Activated naive CD4-positive, alpha-beta T cell treated with anti-CD3 and anti-CD28 coated beads for 36 hours (primary cell): ENCODE data around the gene IFNL3. TPM values are rescaled to one million over a fixed set of nuclear protein-coding genes. Genes with fewer than 3 reads are reported as not detected.

Source experiments
- CTCF ChIA-PET: fragments of 350-600 bp; sonication (Branson Sonifier 250); formaldehyde crosslinking; loops from one replicate; lab custom pipeline; 2021; ENCODE audit warnings: antibody characterized with exemption; lab: Charles Lee
- DNase-seq: peaks from one replicate; pipeline ENCODE4 v3.0.0-alpha.2; 2020
- H3K27ac Mint-ChIP-seq: one replicate; pipeline ENCODE4 v1.8.0; 2021; ENCODE audit warnings: mild to moderate bottlenecking, mixed read lengths
- H3K27me3 Mint-ChIP-seq: one replicate; pipeline ENCODE4 v1.8.0; 2021; ENCODE audit warnings: low read depth, mixed read lengths
- H3K36me3 Mint-ChIP-seq: one replicate; pipeline ENCODE4 v1.8.0; 2021; ENCODE audit warnings: low read depth, mixed read lengths
- H3K4me1 Mint-ChIP-seq: one replicate; pipeline ENCODE4 v1.8.0; 2021; ENCODE audit warnings: low read depth, mixed read lengths
- H3K4me3 Mint-ChIP-seq: one replicate; pipeline ENCODE4 v1.8.0; 2021; ENCODE audit warnings: mild to moderate bottlenecking, moderate library complexity, mixed read lengths
- H3K9me3 Mint-ChIP-seq: one replicate; pipeline ENCODE4 v1.8.0; 2021; ENCODE audit warnings: mixed read lengths
- intact Hi-C: fragments of 100-400 bp; cut with micrococcal nuclease; formaldehyde crosslinking; loops from one replicate; pipeline ENCODE4 v1.15.1; 2023
- total RNA-seq, 2 experiments: library from RNA; stranded (reverse); gene quantifications; one replicate each; pipeline ENCODE4 v1.2.3, GENCODE V29; 2021

Gene IFNL3
- total RNA-seq, 2 experiments from 2014 or later, result 1.2 to 1.3 TPM

DNA sequence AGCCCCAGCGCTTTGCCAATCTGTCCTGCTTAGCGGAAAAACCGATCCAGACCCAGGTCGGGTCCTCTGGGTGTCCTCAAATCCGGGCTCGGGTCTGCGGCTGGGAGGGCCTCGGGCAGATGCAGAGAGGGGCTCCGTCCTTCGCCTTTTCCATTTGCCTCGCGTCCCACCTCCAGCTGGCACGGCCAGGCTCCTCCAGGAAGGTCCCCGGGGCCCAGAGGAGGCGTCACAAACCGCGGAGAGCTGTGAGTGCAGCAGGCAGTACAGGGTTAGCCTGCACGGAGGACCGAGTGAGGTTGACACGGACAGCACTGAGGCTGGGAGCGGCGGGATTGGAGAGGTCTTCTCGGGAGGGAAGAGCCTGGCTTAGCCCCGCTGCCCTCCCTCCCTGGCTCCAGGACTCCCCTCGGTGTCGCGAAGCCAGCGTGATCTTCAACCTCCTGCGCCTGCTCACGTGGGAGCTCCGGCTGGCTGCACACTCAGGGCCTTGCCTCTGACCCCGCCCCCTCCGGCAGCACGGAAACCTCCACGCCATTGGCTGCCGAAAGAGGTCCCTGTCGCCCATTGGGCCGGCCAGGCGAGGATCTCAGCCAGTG is 20.6 kb upstream of the IFNL3 start:
- H3K36me3 Mint-ChIP-seq, result no peaks in the 10 kb centered on the region
- peaks cover 31% of the 10 kb centered on the region for H3K27me3 Mint-ChIP-seq
- CTCF ChIA-PET, result no interaction called here
- no peak overlapping the region for H3K27ac Mint-ChIP-seq
- no peak for DNase-seq
- H3K4me1 Mint-ChIP-seq, result peaks cover 13% of the 10 kb centered on the region
- intact Hi-C loops, result no loop called here
- no peak overlapping the region for H3K4me3 Mint-ChIP-seq
- H3K9me3 Mint-ChIP-seq, result no peaks in the 10 kb centered on the region

DNA sequence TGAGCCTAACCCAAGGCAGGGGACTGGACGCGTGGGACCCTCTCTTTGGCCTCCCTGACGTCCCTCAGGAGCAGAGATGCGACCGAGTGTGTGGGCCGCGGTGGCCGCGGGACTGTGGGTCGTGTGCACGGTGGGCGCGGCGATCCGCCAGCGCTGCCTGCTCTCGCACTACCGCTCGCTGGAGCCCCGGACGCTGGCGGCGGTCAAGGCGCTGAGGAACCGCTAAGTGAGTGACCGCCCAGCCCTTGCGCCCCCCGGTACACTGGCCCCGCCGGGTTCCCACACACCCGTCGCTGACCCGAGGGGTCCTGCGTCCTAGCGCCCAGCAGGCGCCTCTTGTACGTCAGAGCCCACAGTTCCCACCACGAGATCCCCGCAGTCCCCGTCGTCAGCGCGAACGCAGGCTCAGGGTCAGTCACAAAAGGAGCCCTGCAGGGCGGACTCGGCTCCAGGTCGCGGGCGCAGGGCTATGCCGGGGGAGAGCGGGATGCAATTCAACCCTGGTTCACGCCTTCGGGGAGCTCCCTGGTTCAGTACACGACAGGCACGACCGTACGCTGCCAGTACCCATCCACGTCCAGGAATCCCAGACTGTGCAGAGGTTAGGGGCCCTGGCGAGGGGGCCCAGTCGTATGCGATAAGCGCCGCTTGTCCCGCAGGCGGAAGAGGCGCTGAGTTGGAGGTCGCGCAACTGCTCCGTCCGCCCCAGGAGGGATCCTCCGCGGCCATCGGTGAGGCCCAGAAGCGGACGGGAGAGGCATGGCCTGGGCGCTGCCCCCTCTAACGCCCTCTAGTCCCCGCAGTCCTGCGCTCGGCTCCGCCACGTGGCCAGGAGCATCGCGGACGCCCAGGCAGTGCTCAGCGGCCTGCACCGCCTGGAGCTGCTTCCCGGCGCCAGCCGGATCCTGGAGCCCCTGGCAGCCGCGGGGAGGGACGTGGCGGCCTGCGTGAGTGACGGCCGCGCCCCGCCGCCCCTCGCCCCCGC is 19.8 kb upstream of the IFNL3 start:
- Mint-ChIP-seq H3K4me3 (no peak overlapping the region), H3K4me1 (peaks cover 13% of the 10 kb centered on the region), H3K36me3 (no peaks in the 10 kb centered on the region), H3K27me3 (peaks cover 29% of the 10 kb centered on the region), H3K9me3 (no peaks in the 10 kb centered on the region), H3K27ac (no peak overlapping the region)
- intact Hi-C loops, result no loop called here
- CTCF ChIA-PET, result no interaction called here
- DNase-seq, result no peak

DNA sequence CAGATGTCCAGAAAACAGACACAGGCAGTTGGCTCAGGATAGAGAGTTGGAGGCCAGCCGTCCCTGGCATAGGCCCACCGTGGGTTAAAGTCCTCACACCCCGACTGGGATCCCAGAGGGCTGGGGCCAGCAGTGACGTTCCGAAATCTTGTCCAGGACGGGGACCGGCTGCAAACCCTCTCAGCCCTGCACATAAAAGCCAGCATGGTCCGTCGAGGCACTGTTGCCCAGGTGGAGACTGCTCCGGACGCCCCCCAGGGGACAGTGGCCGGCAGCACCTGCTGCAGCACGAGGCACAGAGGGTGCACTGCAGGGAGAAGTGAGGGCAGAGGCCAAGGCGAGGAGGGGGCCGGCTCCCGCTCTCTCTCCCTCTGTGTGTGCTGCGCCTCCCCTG is 19.1 kb upstream of the IFNL3 start:
- H3K9me3 Mint-ChIP-seq, result no peaks in the 10 kb centered on the region
- intact Hi-C loops, result no loop called here

DNA sequence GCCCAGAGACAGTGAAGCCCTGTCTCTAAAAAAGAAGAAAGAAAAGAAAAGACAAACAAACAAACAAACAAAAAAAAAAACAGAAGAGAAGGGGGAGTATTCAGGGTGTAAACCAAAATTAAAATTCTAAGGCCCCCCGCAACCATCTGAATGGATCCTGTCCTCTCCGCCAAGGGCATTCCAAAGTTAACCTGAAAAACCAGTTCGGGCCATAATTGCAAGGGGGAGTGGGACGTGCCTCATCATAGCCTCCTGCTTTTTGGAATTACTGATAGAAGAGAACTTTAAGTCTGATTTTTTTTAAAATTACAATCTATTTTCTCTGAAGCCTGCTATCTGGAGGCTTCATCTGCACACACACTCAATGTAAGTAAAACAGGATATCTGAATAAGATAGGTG is 17.7 kb upstream of the IFNL3 start:
- no peak overlapping the region for H3K27ac Mint-ChIP-seq
- peaks cover 32% of the 10 kb centered on the region for H3K27me3 Mint-ChIP-seq
- H3K36me3 Mint-ChIP-seq, result no peaks in the 10 kb centered on the region
- no peak overlapping the region for H3K4me3 Mint-ChIP-seq
- no peaks in the 10 kb centered on the region for H3K9me3 Mint-ChIP-seq
- H3K4me1 Mint-ChIP-seq, result peaks cover 14% of the 10 kb centered on the region
- no peak for DNase-seq
- intact Hi-C loops, result no loop called here
- CTCF ChIA-PET, result interaction anchor here (0.6 kb wide), 1 partner anchor 1265 kb away, joined by 3 read pairs; no protein-coding TSS in a partner anchor

More for the DNA sequence above, 19.1 kb upstream of the IFNL3 start:
- Mint-ChIP-seq H3K4me3 (no peak overlapping the region), H3K36me3 (no peaks in the 10 kb centered on the region), H3K27me3 (peaks cover 29% of the 10 kb centered on the region), H3K27ac (no peak overlapping the region), H3K4me1 (peaks cover 13% of the 10 kb centered on the region)
- CTCF ChIA-PET, result no interaction called here
- no peak for DNase-seq

DNA sequence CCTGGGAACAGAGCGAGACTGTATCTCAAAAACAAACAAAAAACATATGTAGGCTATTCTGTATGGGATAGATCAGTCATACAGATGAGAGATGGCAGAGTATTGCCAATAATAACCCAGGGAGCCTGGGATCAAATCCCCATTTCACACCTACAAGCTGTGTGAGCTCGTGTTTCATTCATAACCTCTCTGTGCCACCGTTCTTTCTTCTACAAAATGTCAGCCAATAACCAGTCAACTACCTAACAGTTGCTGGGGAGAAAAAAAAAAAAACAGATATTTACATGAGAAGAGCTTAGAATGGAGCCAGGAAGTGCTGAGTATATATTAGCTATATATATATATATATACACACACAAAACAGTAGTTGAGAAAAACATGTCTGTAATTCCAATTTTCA is 16.9 kb upstream of the IFNL3 start:
- Mint-ChIP-seq H3K4me1 (peaks cover 14% of the 10 kb centered on the region), H3K9me3 (no peaks in the 10 kb centered on the region), H3K4me3 (no peak overlapping the region), H3K27ac (no peak overlapping the region), H3K36me3 (no peaks in the 10 kb centered on the region), H3K27me3 (peaks cover 35% of the 10 kb centered on the region)
- DNase-seq, result no peak
- CTCF ChIA-PET, result interaction anchor here (0.7 kb wide), 1 partner anchor 139 kb away, joined by 3 read pairs; no protein-coding TSS in a partner anchor
- intact Hi-C loops, result no loop called here

DNA sequence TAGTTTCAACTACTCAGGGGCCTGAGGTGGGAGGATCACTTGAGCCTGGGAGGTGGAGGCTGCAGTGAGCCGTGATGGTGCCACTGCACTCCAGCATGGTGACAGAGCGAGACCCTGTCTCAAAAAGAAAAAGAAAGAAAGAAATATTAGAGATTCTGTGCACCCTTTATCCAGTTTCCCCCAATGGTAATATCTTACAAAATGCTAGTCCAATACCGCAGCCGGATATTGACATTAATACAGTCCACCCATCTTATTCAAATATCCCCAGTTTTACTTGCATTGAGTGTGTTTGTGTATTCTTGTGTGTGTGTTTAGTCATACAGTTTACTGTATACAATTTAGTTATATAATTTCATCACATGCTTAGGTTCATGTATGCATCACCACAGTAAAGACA is 12.4 kb upstream of the IFNL3 start:
- intact Hi-C loops, result no loop called here
- H3K36me3 Mint-ChIP-seq, result no peaks in the 10 kb centered on the region
- H3K27me3 Mint-ChIP-seq, result peaks cover 7% of the 10 kb centered on the region
- CTCF ChIA-PET, result no interaction called here
- H3K9me3 Mint-ChIP-seq, result no peaks in the 10 kb centered on the region
- no peak overlapping the region for H3K4me3 Mint-ChIP-seq
- no peak for DNase-seq
- no peak overlapping the region for H3K27ac Mint-ChIP-seq
- H3K4me1 Mint-ChIP-seq, result peaks cover 2% of the 10 kb centered on the region

DNA sequence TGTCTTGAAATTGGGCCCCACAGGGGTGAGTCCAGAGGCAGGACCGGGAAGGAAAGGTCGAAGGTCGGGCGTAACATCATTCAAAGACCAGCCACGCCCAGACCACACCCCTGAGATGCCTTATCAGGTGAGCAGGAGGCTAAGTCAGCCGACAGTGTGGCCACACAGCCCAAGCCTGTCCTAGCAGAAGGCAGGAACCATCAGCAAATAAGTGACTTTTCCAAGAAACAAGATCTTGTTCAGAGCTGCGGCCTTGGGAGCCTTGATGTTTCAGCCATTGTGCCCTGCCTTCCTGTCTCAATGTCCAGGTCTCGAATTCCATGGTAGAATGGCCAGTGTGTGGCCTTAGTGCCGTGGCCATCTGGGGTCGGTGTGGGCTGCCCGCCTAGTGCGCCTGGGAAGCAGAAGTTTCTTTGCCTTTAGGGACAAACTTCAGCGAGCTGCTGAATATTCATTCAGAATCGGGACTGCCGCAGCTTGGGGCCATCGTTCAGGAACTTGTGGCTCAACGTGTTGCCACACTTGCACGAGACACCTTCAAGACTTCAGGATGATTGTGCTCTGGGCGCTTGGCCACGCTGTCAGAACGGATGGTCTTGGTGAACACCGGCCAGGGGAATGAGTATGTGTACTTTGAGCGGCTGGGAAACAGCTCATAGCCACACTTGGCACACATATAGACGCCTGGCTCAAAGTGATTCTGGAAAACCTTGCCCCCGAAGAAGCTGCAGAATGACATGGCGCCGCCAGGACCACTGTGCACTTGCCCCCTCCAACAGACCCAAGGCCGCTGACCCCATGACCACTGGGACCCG is 9.9 kb upstream of the IFNL3 start:
- peaks cover 5% of the 10 kb centered on the region for H3K27me3 Mint-ChIP-seq
- no peak overlapping the region for H3K4me3 Mint-ChIP-seq
- H3K36me3 Mint-ChIP-seq, result no peaks in the 10 kb centered on the region
- no peaks in the 10 kb centered on the region for H3K9me3 Mint-ChIP-seq
- H3K4me1 Mint-ChIP-seq, result peaks cover 6% of the 10 kb centered on the region
- H3K27ac Mint-ChIP-seq, result no peak overlapping the region
- no peak for DNase-seq
- intact Hi-C loops, result no loop called here
- CTCF ChIA-PET, result no interaction called here

DNA sequence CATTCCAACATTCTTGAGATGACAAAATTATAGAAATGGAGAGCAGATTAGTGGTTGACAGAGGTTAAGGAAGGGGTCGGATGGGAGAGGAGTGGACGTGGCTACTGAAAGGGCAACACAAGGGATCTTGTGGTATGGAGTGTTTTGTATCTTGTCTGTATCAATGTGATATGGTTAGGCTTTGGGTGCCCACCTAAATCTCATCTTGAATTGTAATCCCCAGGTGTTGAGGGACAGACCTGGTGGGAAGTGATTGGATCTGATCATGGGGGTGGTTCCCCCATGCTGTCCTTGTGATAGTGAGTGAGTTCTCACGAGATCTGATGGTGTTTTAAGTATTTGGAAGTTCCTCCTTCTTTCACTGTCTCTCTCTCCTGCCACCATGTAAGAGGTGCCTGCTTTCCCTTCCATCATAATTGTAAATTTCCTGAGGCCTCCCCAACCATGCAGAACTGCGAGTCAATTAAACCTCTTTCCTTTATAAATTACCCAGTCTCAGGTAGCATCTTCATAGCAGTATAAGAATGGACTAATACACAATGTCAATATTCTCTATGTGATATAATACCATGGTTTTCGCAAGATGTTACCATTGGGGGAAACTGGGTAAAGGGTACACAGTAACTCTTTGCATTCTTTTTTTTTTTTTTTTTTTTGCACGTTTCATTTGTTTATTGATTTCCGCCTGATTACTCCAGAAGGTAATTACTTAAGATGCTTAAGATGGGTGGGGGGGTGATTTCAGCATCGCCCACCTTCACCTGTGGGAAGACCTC is 8.8 kb upstream of the IFNL3 start:
- intact Hi-C loops, result no loop called here
- H3K27ac Mint-ChIP-seq, result no peak overlapping the region
- no peak for DNase-seq
- CTCF ChIA-PET, result no interaction called here
- no peak overlapping the region for H3K4me3 Mint-ChIP-seq
- no peaks in the 10 kb centered on the region for H3K36me3 Mint-ChIP-seq
- peaks cover 8% of the 10 kb centered on the region for H3K27me3 Mint-ChIP-seq
- peaks cover 6% of the 10 kb centered on the region for H3K4me1 Mint-ChIP-seq
- no peaks in the 10 kb centered on the region for H3K9me3 Mint-ChIP-seq

DNA sequence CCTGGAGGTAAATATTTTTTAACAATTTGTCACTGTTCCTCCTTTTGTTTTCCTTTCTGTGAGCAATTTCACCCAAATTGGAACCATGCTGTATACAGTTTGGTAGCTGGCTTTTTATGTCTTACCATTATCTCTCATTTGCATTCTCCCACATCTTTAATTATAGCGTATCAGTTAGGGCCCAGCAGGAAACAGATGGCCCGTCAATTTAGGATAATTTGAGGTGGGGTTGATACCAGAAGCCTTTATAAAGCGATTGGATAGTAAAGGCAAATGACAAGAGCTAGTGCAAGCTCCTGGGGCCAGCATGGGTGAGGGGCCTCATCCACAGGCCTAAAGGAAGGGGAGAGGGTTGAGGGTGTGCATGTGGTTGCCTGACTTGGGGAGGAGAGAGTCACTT is 7.7 kb upstream of the IFNL3 start:
- Mint-ChIP-seq H3K36me3 (no peaks in the 10 kb centered on the region), H3K27ac (no peak overlapping the region), H3K27me3 (peaks cover 5% of the 10 kb centered on the region), H3K9me3 (no peaks in the 10 kb centered on the region), H3K4me1 (peaks cover 4% of the 10 kb centered on the region), H3K4me3 (no peak overlapping the region)
- CTCF ChIA-PET, result no interaction called here
- intact Hi-C loops, result no loop called here
- DNase-seq, result no peak

DNA sequence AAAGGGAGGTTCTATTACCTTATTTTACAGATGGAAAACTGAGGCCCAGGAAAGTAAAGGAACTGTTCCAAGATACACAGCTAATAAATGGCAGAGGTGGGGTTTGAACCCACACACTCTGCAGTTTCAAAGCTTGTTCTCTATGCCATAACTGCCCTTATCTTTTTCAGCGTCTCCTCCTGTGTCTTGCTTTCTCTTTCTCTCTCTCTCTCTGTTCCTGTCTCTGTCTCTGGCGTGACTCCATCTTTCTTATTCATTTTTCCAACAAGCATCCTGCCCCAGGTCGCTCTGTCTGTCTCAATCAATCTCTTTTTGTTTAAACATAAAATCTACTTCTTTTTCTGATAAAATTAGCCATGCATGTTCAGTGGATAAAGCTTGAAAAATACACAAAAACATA is 7.0 kb upstream of the IFNL3 start:
- Mint-ChIP-seq H3K4me3 (no peak overlapping the region), H3K36me3 (no peaks in the 10 kb centered on the region), H3K4me1 (peaks cover 7% of the 10 kb centered on the region), H3K9me3 (no peaks in the 10 kb centered on the region), H3K27ac (no peak overlapping the region), H3K27me3 (peaks cover 4% of the 10 kb centered on the region)
- no peak for DNase-seq
- intact Hi-C loops, result no loop called here
- CTCF ChIA-PET, result no interaction called here

DNA sequence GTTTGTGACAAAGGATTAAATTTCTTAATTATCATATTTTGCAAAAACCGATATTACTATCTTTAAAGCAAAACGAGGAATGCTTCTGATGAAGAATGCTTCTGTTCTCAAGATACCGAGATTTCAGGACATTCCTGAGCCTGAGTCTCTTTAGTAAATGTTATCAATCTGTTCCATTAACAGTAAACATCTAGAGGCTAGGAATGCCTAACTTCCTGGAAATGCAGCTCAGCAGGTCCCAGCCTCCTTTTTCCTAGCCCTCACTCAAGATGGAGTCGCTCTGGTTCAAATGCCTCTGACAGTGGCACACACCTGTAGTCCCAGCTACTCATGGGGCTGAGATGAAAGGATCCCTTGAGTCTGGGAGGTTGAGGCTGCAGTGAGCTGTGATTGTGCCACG is 6.3 kb upstream of the IFNL3 start:
- intact Hi-C loops, result no loop called here
- Mint-ChIP-seq H3K27me3 (peaks cover 5% of the 10 kb centered on the region), H3K36me3 (no peaks in the 10 kb centered on the region), H3K9me3 (no peaks in the 10 kb centered on the region), H3K4me3 (no peak overlapping the region), H3K4me1 (peaks cover 7% of the 10 kb centered on the region), H3K27ac (no peak overlapping the region)
- DNase-seq, result no peak
- CTCF ChIA-PET, result no interaction called here

DNA sequence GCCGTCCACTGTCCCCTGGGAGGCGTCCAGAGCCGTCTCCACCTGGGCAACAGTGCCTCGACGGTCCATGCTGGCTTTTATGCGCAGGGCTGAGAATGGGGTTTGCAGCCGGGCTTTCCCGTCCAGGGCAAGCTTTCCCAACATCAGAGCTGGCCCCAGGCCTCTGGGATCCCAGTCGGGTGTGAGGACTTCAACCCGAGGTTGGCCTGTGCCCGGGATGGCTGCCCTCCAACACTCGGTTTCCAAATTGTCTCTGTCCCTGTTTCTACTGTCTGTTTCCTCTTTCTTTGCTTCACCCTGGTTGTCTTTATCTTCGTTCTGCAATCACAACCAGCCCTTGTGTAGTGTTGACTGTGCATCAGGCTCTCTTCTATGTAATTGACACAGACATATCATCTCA is 4.0 kb upstream of the IFNL3 start, which contains the start of gene IFNL4:
Gene IFNL4, minus strand, starts transcription at position 51 of the 400 bp plus-strand sequence.
- DNase-seq, result no peak
- peaks cover 7% of the 10 kb centered on the region for H3K4me1 Mint-ChIP-seq
- H3K36me3 Mint-ChIP-seq, result no peaks in the 10 kb centered on the region
- H3K27ac Mint-ChIP-seq, result no peak within 1 kb of the TSS
- H3K9me3 Mint-ChIP-seq, result no peaks in the 10 kb centered on the region
- intact Hi-C loops, result no loop called here
- H3K4me3 Mint-ChIP-seq, result no peak within 1 kb of the TSS
- CTCF ChIA-PET, result no interaction called here
- peaks cover 5% of the 10 kb centered on the region for H3K27me3 Mint-ChIP-seq
